Stimulated activated CD8-positive, alpha-beta memory T cell treated with anti-CD3 and anti-CD28 coated beads, Interleukin-7, amount 100 ng/mL, for 24 hours (primary cell): ENCODE measurements around the gene TPST1.
"Not testable (repeated sequence)": the region's sequence is repeated elsewhere in the genome, so short reads cannot be mapped to it uniquely, and the experiment has no call there.

Source experiments
- DNase-seq: peaks from one replicate; pipeline ENCODE4 v3.0.0-alpha.2; 2020; ENCODE audit warnings: low read depth

Gene TPST1

GRCh38 chr7:66204822-66205740, at the start of gene TPST1:
TSS of gene TPST1 (plus strand) at chr7:66205334. CDS start at chr7:66240426, 35,092 bp downstream.
- peak; percentile 56 for DNase-seq

- not testable (repeated sequence) for DNase-seq
These were observed 49.1 kb upstream of the TPST1 start for GRCh38 chr7:66156035-66156434.

- DNase-seq = no peak
These were observed 48.1 kb upstream of the TPST1 start for GRCh38 chr7:66157060-66157459.

GRCh38 chr7:66162622-66163021, 42.5 kb upstream of the TPST1 start:
- no peak for DNase-seq

- no peak for DNase-seq
These were observed 41.9 kb upstream of the TPST1 start for GRCh38 chr7:66163186-66163610.

- no peak for DNase-seq
These were observed 40.8 kb upstream of the TPST1 start for GRCh38 chr7:66164356-66164755.

- no peak for DNase-seq
These were observed 37.3 kb upstream of the TPST1 start for GRCh38 chr7:66167773-66168387.

GRCh38 chr7:66169616-66170015, 35.5 kb upstream of the TPST1 start:
- no peak for DNase-seq

GRCh38 chr7:66170309-66171231, 34.6 kb upstream of the TPST1 start:
- DNase-seq = no peak

- not testable (repeated sequence) for DNase-seq
These were observed 32.4 kb upstream of the TPST1 start for GRCh38 chr7:66172536-66173401.

GRCh38 chr7:66173856-66174255, 31.3 kb upstream of the TPST1 start:
- no peak for DNase-seq

- not testable (repeated sequence) for DNase-seq
These were observed 30.1 kb upstream of the TPST1 start for GRCh38 chr7:66175006-66175405.

- no peak for DNase-seq
These were observed 28.2 kb upstream of the TPST1 start for GRCh38 chr7:66176914-66177313.

GRCh38 chr7:66178258-66178657, 26.9 kb upstream of the TPST1 start:
- no peak for DNase-seq

- no peak for DNase-seq
These were observed 23.8 kb upstream of the TPST1 start for GRCh38 chr7:66181329-66181728.

- no peak for DNase-seq
These were observed 23.3 kb upstream of the TPST1 start for GRCh38 chr7:66181845-66182244.

- no peak for DNase-seq
These were observed 22.2 kb upstream of the TPST1 start for GRCh38 chr7:66182920-66183319.

GRCh38 chr7:66183700-66184099, 21.4 kb upstream of the TPST1 start:
- DNase-seq = no peak

GRCh38 chr7:66185680-66186187, 19.4 kb upstream of the TPST1 start:
- DNase-seq = no peak

GRCh38 chr7:66186991-66187390, 18.1 kb upstream of the TPST1 start:
- no peak for DNase-seq

GRCh38 chr7:66187905-66188304, 17.2 kb upstream of the TPST1 start:
- no peak for DNase-seq
